Stomach (tissue), 9 donors: Measurements from ENCODE around the gene SIRT4. TPM values are rescaled to one million over a fixed set of nuclear protein-coding genes. Genes with fewer than 3 reads are reported as not detected.

Experiments used
- DNase-seq, 2 donors: peaks; one replicate each; pipeline versions ENCODE4 v3.0.0 to v3.0.0-alpha.2; 2013 to 2019
- H3K27ac ChIP-seq, 5 donors: fragments of 200-600 bp in 4 of 5; sonication (generic) in 4 of 5; one replicate each; pipeline ENCODE4 v1.5.1; 2013 to 2019; ENCODE audit warnings: mild to moderate bottlenecking in 1 of 5, moderate library complexity in 1 of 5
- H3K27me3 ChIP-seq, 3 donors: fragments of 200-600 bp; sonication (generic); one replicate each; pipeline ENCODE4 v1.5.1; 2017 to 2019; ENCODE audit warnings: mixed run types in 1 of 3
- H3K36me3 ChIP-seq, 4 donors: fragments of 200-600 bp; sonication (generic); 1 replicate in 3 of 4; 2 replicates in 1 of 4; pipeline ENCODE4 v1.5.1; 2016 to 2019
- H3K4me1 ChIP-seq, 4 donors: fragments of 200-600 bp; sonication (generic); one replicate each; pipeline ENCODE4 v1.5.1; 2016 to 2019
- H3K4me3 ChIP-seq, 4 donors: fragments of 200-600 bp; sonication (generic) in 3 of 4; one replicate each; pipeline ENCODE4 v1.5.1; 2016 to 2019; ENCODE audit warnings: mild to moderate bottlenecking in 1 of 4
- H3K9me3 ChIP-seq, 4 donors: fragments of 200-600 bp; sonication (generic); one replicate each; pipeline ENCODE4 v1.5.1; 2016 to 2019
- CTCF ChIP-seq, 7 experiments: fragments of 450-650 bp in 4 of 7; fragments of 200-600 bp in 3 of 7; sonication (generic) in 3 of 7; IDR thresholded peaks; one replicate each; pipeline ENCODE4 v1.5.1; 2016 to 2019; ENCODE audit warnings: antibody characterized with exemption in 7 of 7, control low read depth in 2 of 7, mild to moderate bottlenecking in 1 of 7
- EP300 ChIP-seq: sonication (generic); formaldehyde crosslinking; IDR thresholded peaks from one replicate; pipeline ENCODE4 v1.6.1; 2017; ENCODE audit warnings: antibody characterized with exemption
- POLR2A ChIP-seq, 4 donors: fragments of 450-650 bp; IDR thresholded peaks; one replicate each; pipeline ENCODE4 v1.6.1; 2016; ENCODE audit warnings: antibody characterized with exemption in 4 of 4, control low read depth in 2 of 4, mild to moderate bottlenecking in 1 of 4, moderate library complexity in 1 of 4
- POLR2AphosphoS5 ChIP-seq, 3 donors: sonication (generic); formaldehyde crosslinking; IDR thresholded peaks; one replicate each; pipeline ENCODE4 v1.6.1; 2016; ENCODE audit warnings: antibody characterized with exemption in 3 of 3
- WGBS, 5 donors: extraction: QIAGEN DNeasy Blood & Tissue Kit in 3 of 5; methylation state at CpG; one replicate each; pipeline versions ENCODE4 v1.1.5 to v1.1.7; 2013 to 2018; 5-methylcytosine and 5-hydroxymethylcytosine counted together
- intact Hi-C: fragments of 100-400 bp; cut with DNase I; formaldehyde crosslinking; loops from one replicate; pipeline ENCODE4 v1.15.1; 2023; ENCODE audit warnings: low total_unique reads
- polyA plus RNA-seq, 3 donors: library from polyadenylated mRNA; stranded (reverse); fragments of 200-250 nt; gene quantifications; one replicate each; pipeline ENCODE4 v1.2.3, GENCODE V29; 2013
- total RNA-seq, 5 donors: library from RNA; depleted of rRNA; stranded (reverse); fragments of >200 nt; gene quantifications; one replicate each; pipeline versions ENCODE4 v1.1.0 to v1.2.3, GENCODE V29; 2014 to 2016
- donor health status: healthy with polysubstance abuse.
- donor health status: Bipolar disorder and iron deficiency.
- donor health status: healthy.

SIRT4 gene
- total and polyA plus RNA-seq, 8 donors = 1.3 to 6.2 (median 4.0) TPM; not detected in 2

DNA sequence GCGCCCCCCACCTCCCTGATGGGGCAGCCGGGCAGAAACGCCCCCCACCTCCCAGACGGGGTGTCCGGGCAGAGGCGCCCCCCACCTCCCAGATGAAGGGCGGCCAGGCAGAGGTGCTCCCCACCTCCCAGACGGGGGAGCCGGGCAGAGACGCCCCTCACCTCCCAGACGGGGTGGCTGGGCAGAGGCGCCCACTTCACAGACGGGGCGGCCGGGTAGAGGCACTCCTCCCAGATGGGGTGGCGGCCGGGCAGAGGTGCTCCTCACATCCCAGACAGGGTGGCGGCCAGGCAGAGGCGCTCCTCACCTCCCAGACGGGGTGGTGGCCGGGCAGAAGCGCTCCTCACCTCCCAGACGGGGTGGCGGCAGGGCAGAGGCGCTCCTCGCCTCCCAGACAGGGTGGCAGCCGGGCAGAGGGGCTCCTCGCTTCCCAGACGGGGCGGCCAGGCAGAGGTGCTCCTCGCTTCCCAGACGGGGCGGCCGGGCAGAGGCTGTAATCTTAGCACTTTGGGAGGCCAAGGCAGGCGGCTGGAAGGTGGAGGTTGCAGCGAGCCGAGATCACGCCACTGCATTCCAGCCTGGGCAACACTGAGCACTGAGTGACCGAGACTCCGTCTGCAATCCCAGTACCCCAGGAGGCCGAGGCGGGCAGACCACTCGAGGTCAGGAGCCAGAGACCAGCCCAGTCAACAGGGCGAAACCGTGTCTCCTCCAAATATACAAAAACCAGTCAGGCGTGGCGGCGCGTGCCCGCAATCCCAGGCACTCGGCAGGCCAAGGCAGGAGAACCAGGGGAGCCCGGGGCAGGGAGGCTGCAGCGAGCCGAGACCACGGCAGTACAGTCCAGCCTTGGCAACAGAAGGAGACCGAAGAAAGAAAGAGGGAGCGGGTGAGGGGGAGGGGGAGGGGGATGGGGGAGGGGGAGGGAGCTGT is 23.7 kb upstream of the SIRT4 start:
- Histone ChIP-seq H3K9me3 (no peaks in the 10 kb centered on the region), H3K4me3 (no peak overlapping the region), H3K36me3 (no peaks in the 10 kb centered on the region), H3K27me3 (no peaks in the 10 kb centered on the region), H3K27ac (no peak overlapping the region), H3K4me1 (no peaks in the 10 kb centered on the region)
- TF ChIP-seq POLR2A (IDR thresholded peaks at IDR 0.05) (no peak), POLR2AphosphoS5 (IDR thresholded peaks at IDR 0.05) (no peak), EP300 (no peak), CTCF (IDR thresholded peaks at IDR 0.05) (no peak)
- no peak for DNase-seq
- intact Hi-C loops = no loop called here
- WGBS, 5 donors = 91 to 96% (median 96%) methylated on average over 31 to 54 of the region's 57 CpGs

DNA sequence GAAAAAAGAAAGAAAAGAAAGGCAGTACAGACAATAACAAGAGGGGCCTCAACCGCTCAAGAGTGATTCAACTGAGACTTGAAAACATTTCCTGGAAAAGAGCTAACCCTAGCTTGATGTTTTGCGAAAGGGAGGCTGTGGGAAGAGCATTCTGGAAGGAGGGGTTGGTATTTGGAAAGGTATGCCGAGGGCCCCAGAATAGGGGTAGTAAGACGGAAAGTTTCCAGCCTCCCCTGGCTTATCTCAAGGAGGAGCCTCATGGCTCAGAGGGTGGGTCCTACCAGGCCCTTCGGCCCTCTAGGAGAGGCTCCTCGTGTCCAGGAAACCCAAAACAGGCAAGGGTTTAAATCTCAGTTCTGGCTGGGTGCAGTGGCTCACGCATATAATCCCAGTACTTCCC is 18.8 kb upstream of the SIRT4 start:
- no peaks in the 10 kb centered on the region for H3K9me3 ChIP-seq
- no peaks in the 10 kb centered on the region for H3K36me3 ChIP-seq
- DNase-seq = no peak
- H3K4me3 ChIP-seq = no peak overlapping the region
- H3K27me3 ChIP-seq = no peaks in the 10 kb centered on the region
- intact Hi-C loops = no loop called here
- H3K27ac ChIP-seq = no peak overlapping the region
- no peaks in the 10 kb centered on the region for H3K4me1 ChIP-seq
- WGBS, 5 donors = 56 to 70% (median 63%) methylated on average over 7 of the region's 7 CpGs
- no peak for TF ChIP-seq EP300
- TF ChIP-seq POLR2A (IDR thresholded peaks at IDR 0.05) = no peak
- TF ChIP-seq CTCF (IDR thresholded peaks at IDR 0.05) = no peak
- TF ChIP-seq POLR2AphosphoS5 (IDR thresholded peaks at IDR 0.05) = no peak

DNA sequence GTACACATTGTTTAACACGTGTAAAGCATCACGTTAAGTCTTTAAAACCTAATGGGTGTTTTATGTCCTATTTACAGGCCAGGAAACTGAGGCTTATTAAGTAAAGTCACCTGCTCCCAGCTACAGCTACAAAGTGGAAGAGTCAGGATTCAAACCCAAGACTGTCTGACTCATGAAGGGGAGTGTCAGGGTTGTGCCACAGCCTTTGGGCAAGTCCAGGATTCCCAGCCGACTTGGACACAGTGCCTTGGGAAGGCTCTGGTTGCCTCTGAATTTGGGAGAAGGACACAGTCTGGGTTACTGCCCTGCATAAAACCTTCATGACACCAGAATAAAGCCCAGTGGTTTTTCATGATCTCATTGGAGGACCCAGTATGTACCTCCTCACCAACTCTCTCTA is 17.7 kb upstream of the SIRT4 start:
- H3K4me1 ChIP-seq = no peaks in the 10 kb centered on the region
- H3K36me3 ChIP-seq = no peaks in the 10 kb centered on the region
- intact Hi-C loops = no loop called here
- DNase-seq = no peak
- TF ChIP-seq CTCF (IDR thresholded peaks at IDR 0.05) = no peak
- no peak for TF ChIP-seq POLR2AphosphoS5 (IDR thresholded peaks at IDR 0.05)
- TF ChIP-seq EP300 = no peak
- no peak for TF ChIP-seq POLR2A (IDR thresholded peaks at IDR 0.05)
- H3K9me3 ChIP-seq = no peaks in the 10 kb centered on the region
- no peak overlapping the region for H3K27ac ChIP-seq
- WGBS, 5 donors = 71 to 88% (median 78%) methylated on average over 3 of the region's 3 CpGs
- H3K4me3 ChIP-seq = no peak overlapping the region
- no peaks in the 10 kb centered on the region for H3K27me3 ChIP-seq

- intact Hi-C loops = no loop called here
- DNase-seq = peak in 1 of 2 donors; percentile 19
- no peaks in the 10 kb centered on the region for H3K36me3 ChIP-seq
- peaks cover 0 to 14% (median 5%) of the 10 kb centered on the region in 4 donors for H3K4me1 ChIP-seq
- H3K9me3 ChIP-seq = no peaks in the 10 kb centered on the region
- no peak overlapping the region for H3K4me3 ChIP-seq
- no peak for TF ChIP-seq EP300
- TF ChIP-seq POLR2AphosphoS5 (IDR thresholded peaks at IDR 0.05) = no peak
- TF ChIP-seq CTCF (IDR thresholded peaks at IDR 0.05) = no peak
- no peak for TF ChIP-seq POLR2A (IDR thresholded peaks at IDR 0.05)
- no peak overlapping the region for H3K27ac ChIP-seq
- H3K27me3 ChIP-seq = no peaks in the 10 kb centered on the region
- 48 to 62% (median 55%) methylated on average over 7 of the region's 7 CpGs for WGBS, 5 donors
These were observed 15.2 kb upstream of the SIRT4 start for GRCh38 chr12:120286768-120287490.
